HG03064 (cell line): ENCODE data around the gene CACNA1H.
"Not testable (repeated sequence)": the region's sequence is repeated elsewhere in the genome, so short reads cannot be mapped to it uniquely, and the experiment has no call there.

Experiments
- ATAC-seq: cut with Tn5 transposase; IDR thresholded peaks from one replicate; pipeline ENCODE4 v1.9.1; 2021; ENCODE audit warnings: low read depth; ENCODE audit not compliant: unreplicated experiment

Gene CACNA1H

GRCh38 chr16:1261131-1261892 lies 108.4 kb downstream of the CACNA1H start:
- no peak for ATAC-seq

GRCh38 chr16:1262210-1262845 lies 109.4 kb downstream of the CACNA1H start:
- ATAC-seq = no peak

GRCh38 chr16:1262846-1263221 lies 109.9 kb downstream of the CACNA1H start:
- no peak for ATAC-seq

GRCh38 chr16:1263591-1264344 lies 110.9 kb downstream of the CACNA1H start:
- no peak for ATAC-seq

GRCh38 chr16:1264345-1265089 lies 111.6 kb downstream of the CACNA1H start:
- no peak for ATAC-seq

GRCh38 chr16:1265090-1265630 lies 112.3 kb downstream of the CACNA1H start:
- no peak for ATAC-seq

- no peak for ATAC-seq
Observed at GRCh38 chr16:1265826-1266225, 112.9 kb downstream of the CACNA1H start.

GRCh38 chr16:1269418-1269817 lies 116.5 kb downstream of the CACNA1H start:
- ATAC-seq = not testable (repeated sequence)

GRCh38 chr16:1271380-1271723 lies 118.4 kb downstream of the CACNA1H start:
- ATAC-seq = no peak
